ENCODE data around the gene SLC10A7. TPM values are rescaled to one million over a fixed set of nuclear protein-coding genes. Genes with fewer than 3 reads are reported as not detected.

Gene SLC10A7
- total and polyA plus RNA-seq, 2 donors (not counting 1 experiment from before 2014, with no cell fraction given), result 7.4 to 12.6 TPM

- no peak overlapping the region for H3K27ac ChIP-seq (ENCODE audit: insufficient read depth, low read length)
- no peak overlapping the region for H3K4me3 ChIP-seq (replicated peaks in 1 of 4; ENCODE audit: control extremely low read depth in 1 of 4, insufficient read depth in 1 of 4, low read depth in 3 of 4, low read length in 4 of 4)
- H3K36me3 ChIP-seq (ENCODE audit: control insufficient read depth, insufficient read depth, low read length), result no peaks in the 10 kb centered on the region
- DNase-seq (ENCODE audit: low read depth in 2 of 2), result no peak
- no peaks in the 10 kb centered on the region for H3K9me3 ChIP-seq (ENCODE audit: control insufficient read depth, insufficient read depth, low read depth, low read length)
- TF ChIP-seq EZH2 (IDR thresholded peaks at IDR 0.05; ENCODE audit: low read length, missing control alignments) (no peak), CTCF (conservative IDR thresholded peaks at IDR 0.05 in 1 of 2, IDR thresholded peaks at IDR 0.05 in 1 of 2; ENCODE audit: low read depth in 1 of 2, low read length in 2 of 2) (no peak)
- H3K79me2 ChIP-seq (ENCODE audit: control insufficient read depth, insufficient read depth, low read length), result no peaks in the 10 kb centered on the region
- H2AFZ ChIP-seq (ENCODE audit: low read length), result no peak overlapping the region
- no peaks in the 10 kb centered on the region for H4K20me1 ChIP-seq (ENCODE audit: control insufficient read depth, extremely low read depth, insufficient read depth, low read length)
- no peaks in the 10 kb centered on the region for H3K27me3 ChIP-seq (ENCODE audit: control insufficient read depth, insufficient read depth, low read length)
- no peak overlapping the region for H3K9ac ChIP-seq (ENCODE audit: insufficient read depth, low read length)
- H3K4me2 ChIP-seq (ENCODE audit: extremely low read depth, insufficient read depth, low read length), result no peak overlapping the region
- H3K4me1 ChIP-seq (ENCODE audit: control insufficient read depth, extremely low read depth, insufficient read depth, low read length), result peaks cover 10% of the 10 kb centered on the region
These were observed 277.2 kb downstream of the SLC10A7 start for GRCh38 chr4:146244496-146244895.

- Histone ChIP-seq H3K4me3 (replicated peaks in 1 of 4; ENCODE audit: control extremely low read depth in 1 of 4, insufficient read depth in 1 of 4, low read depth in 3 of 4, low read length in 4 of 4) (no peak overlapping the region), H3K4me2 (ENCODE audit: extremely low read depth, insufficient read depth, low read length) (no peak overlapping the region), H3K79me2 (ENCODE audit: control insufficient read depth, insufficient read depth, low read length) (no peaks in the 10 kb centered on the region), H3K27me3 (ENCODE audit: control insufficient read depth, insufficient read depth, low read length) (no peaks in the 10 kb centered on the region), H4K20me1 (ENCODE audit: control insufficient read depth, extremely low read depth, insufficient read depth, low read length) (no peaks in the 10 kb centered on the region), H2AFZ (ENCODE audit: low read length) (no peak overlapping the region), H3K9me3 (ENCODE audit: control insufficient read depth, insufficient read depth, low read depth, low read length) (no peaks in the 10 kb centered on the region), H3K4me1 (ENCODE audit: control insufficient read depth, extremely low read depth, insufficient read depth, low read length) (peaks cover 10% of the 10 kb centered on the region), H3K36me3 (ENCODE audit: control insufficient read depth, insufficient read depth, low read length) (no peaks in the 10 kb centered on the region), H3K27ac (ENCODE audit: insufficient read depth, low read length) (no peak overlapping the region), H3K9ac (ENCODE audit: insufficient read depth, low read length) (no peak overlapping the region)
- TF ChIP-seq EZH2 (IDR thresholded peaks at IDR 0.05; ENCODE audit: low read length, missing control alignments) (no peak), CTCF (conservative IDR thresholded peaks at IDR 0.05 in 1 of 2, IDR thresholded peaks at IDR 0.05 in 1 of 2; ENCODE audit: low read depth in 1 of 2, low read length in 2 of 2) (no peak)
- no peak for DNase-seq (ENCODE audit: low read depth in 2 of 2)
These were observed 277.9 kb downstream of the SLC10A7 start for GRCh38 chr4:146243883-146244277.

- no peak overlapping the region for H3K4me2 ChIP-seq (ENCODE audit: extremely low read depth, insufficient read depth, low read length)
- H3K4me3 ChIP-seq (replicated peaks in 1 of 4; ENCODE audit: control extremely low read depth in 1 of 4, insufficient read depth in 1 of 4, low read depth in 3 of 4, low read length in 4 of 4), result no peak overlapping the region
- peaks cover 10% of the 10 kb centered on the region for H3K4me1 ChIP-seq (ENCODE audit: control insufficient read depth, extremely low read depth, insufficient read depth, low read length)
- DNase-seq (ENCODE audit: low read depth in 2 of 2), result peak in 1 of 2 donors; percentile 23
- no peaks in the 10 kb centered on the region for H3K9me3 ChIP-seq (ENCODE audit: control insufficient read depth, insufficient read depth, low read depth, low read length)
- no peak for TF ChIP-seq EZH2 (IDR thresholded peaks at IDR 0.05; ENCODE audit: low read length, missing control alignments)
- peak; percentile 18 to 25 for TF ChIP-seq CTCF (conservative IDR thresholded peaks at IDR 0.05 in 1 of 2, IDR thresholded peaks at IDR 0.05 in 1 of 2; ENCODE audit: low read depth in 1 of 2, low read length in 2 of 2)
- H3K9ac ChIP-seq (ENCODE audit: insufficient read depth, low read length), result no peak overlapping the region
- no peaks in the 10 kb centered on the region for H3K27me3 ChIP-seq (ENCODE audit: control insufficient read depth, insufficient read depth, low read length)
- H3K27ac ChIP-seq (ENCODE audit: insufficient read depth, low read length), result no peak overlapping the region
- H4K20me1 ChIP-seq (ENCODE audit: control insufficient read depth, extremely low read depth, insufficient read depth, low read length), result no peaks in the 10 kb centered on the region
- H3K79me2 ChIP-seq (ENCODE audit: control insufficient read depth, insufficient read depth, low read length), result no peaks in the 10 kb centered on the region
- H2AFZ ChIP-seq (ENCODE audit: low read length), result no peak overlapping the region
- no peaks in the 10 kb centered on the region for H3K36me3 ChIP-seq (ENCODE audit: control insufficient read depth, insufficient read depth, low read length)
These were observed 278.4 kb downstream of the SLC10A7 start for GRCh38 chr4:146243141-146243882.
